Transverse colon (tissue), 4 donors: Measurements from ENCODE around the gene CDHR2. TPM values are rescaled to one million over a fixed set of nuclear protein-coding genes. Genes with fewer than 3 reads are reported as not detected.

Experiments used
- DNase-seq: peaks from one replicate; pipeline ENCODE4 v3.0.0-alpha.2; 2019
- H3K27ac ChIP-seq, 4 donors: fragments of 200-600 bp; sonication (generic); 2 replicates each; pipeline ENCODE4 v1.5.1; 2016 to 2018; ENCODE audit warnings: inconsistent platforms in 4 of 4
- H3K27me3 ChIP-seq: fragments of 200-600 bp; sonication (generic); 2 replicates; pipeline ENCODE4 v1.5.1; 2017; ENCODE audit warnings: inconsistent platforms
- H3K36me3 ChIP-seq, 4 donors: fragments of 200-600 bp; sonication (generic); 2 replicates each; pipeline ENCODE4 v1.5.1; 2017 to 2019; ENCODE audit warnings: inconsistent platforms in 4 of 4
- H3K4me1 ChIP-seq, 4 donors: fragments of 200-600 bp; sonication (generic); 2 replicates each; pipeline ENCODE4 v1.5.1; 2017 to 2020; ENCODE audit warnings: inconsistent platforms in 4 of 4
- H3K4me3 ChIP-seq, 4 donors: fragments of 200-600 bp; sonication (generic); 1 replicate in 1 of 4; 2 replicates in 3 of 4; pipeline versions ENCODE4 v1.5.1 to v1.6.1; 2017 to 2019; ENCODE audit warnings: inconsistent platforms in 4 of 4
- H3K9me3 ChIP-seq, 2 donors: fragments of 200-600 bp; sonication (generic); 2 replicates each; pipeline ENCODE4 v1.5.1; 2017 to 2019; ENCODE audit warnings: inconsistent platforms in 2 of 2
- CTCF ChIP-seq, 5 experiments: fragments of 200-600 bp in 3 of 5; fragments of 450-650 bp in 2 of 5; sonication (generic) in 3 of 5; IDR thresholded peaks; 1 replicate in 2 of 5; 2 replicates in 3 of 5; pipeline ENCODE4 v1.5.1; 2016 to 2017; ENCODE audit warnings: antibody characterized with exemption in 5 of 5, inconsistent platforms in 3 of 5, mild to moderate bottlenecking in 2 of 5, moderate library complexity in 1 of 5
- EP300 ChIP-seq: sonication (generic); formaldehyde crosslinking; IDR thresholded peaks from one replicate; pipeline ENCODE4 v1.6.1; 2017; ENCODE audit warnings: antibody characterized with exemption, low read depth
- POLR2A ChIP-seq: fragments of 450-650 bp; IDR thresholded peaks from one replicate; pipeline ENCODE4 v1.6.1; 2016; ENCODE audit warnings: antibody characterized with exemption, mild to moderate bottlenecking, moderate library complexity
- POLR2AphosphoS5 ChIP-seq, 3 donors: sonication (generic); formaldehyde crosslinking; IDR thresholded peaks; one replicate each; pipeline ENCODE4 v1.6.1; 2016; ENCODE audit warnings: antibody characterized with exemption in 3 of 3
- WGBS, 2 donors: methylation state at CpG; one replicate each; pipeline ENCODE4 v1.1.5; 2018; ENCODE audit warnings: low coverage in 1 of 2; 5-methylcytosine and 5-hydroxymethylcytosine counted together
- in situ Hi-C, 4 donors: fragments of 200-750 bp; cut with MboI; loops; one replicate each; pipeline versions ENCODE4 v1.15.0 to v1.15.1; 2017; ENCODE audit warnings: low sequenced_read_pairs in 3 of 4, low pct_ligation_motif_present in 1 of 4, low pct_unique_long_range_greater_than_20kb in 1 of 4
- intact Hi-C: fragments of 100-400 bp; cut with DNase I; formaldehyde crosslinking; loops from one replicate; pipeline ENCODE4 v1.15.1; 2023; ENCODE audit warnings: low total_unique reads
- total RNA-seq, 4 donors: library from RNA; depleted of rRNA; stranded (reverse); fragments of >200 nt; gene quantifications; one replicate each; pipeline ENCODE4 v1.1.0, GENCODE V29; 2016

Gene CDHR2
- total RNA-seq, 4 donors from 2014 or later: 15.5 to 257 (median 104) TPM

- 80 to 81% methylated on average over 2 to 14 of the region's 46 CpGs for WGBS, 2 donors
- H3K4me1 ChIP-seq: peaks cover 0 to 13% (median 10%) of the 10 kb centered on the region in 4 donors
- DNase-seq: no peak
Observed at GRCh38 chr5:176608937-176609723, 60.0 kb downstream of the CDHR2 start.

GRCh38 chr5:176609724-176610434, 60.7 kb downstream of the CDHR2 start, which contains the start of gene GPRIN1:
Gene GPRIN1, minus strand, starts transcription at chr5:176610156. Its CDS starts 10,322 bp downstream, at chr5:176599834.
- Histone ChIP-seq H3K9me3 (no peaks in the 10 kb centered on the region), H3K27ac (peak within 1 kb of the TSS in 2 of 4 donors; percentile 18 to 53), H3K36me3 (no peaks in the 10 kb centered on the region), H3K4me1 (peaks cover 0 to 13% (median 10%) of the 10 kb centered on the region in 4 donors), H3K4me3 (peak within 1 kb of the TSS; percentile 45 to 72 (median 58)), H3K27me3 (peaks cover 27% of the 10 kb centered on the region)
- peak; percentile 44 for DNase-seq
- TF ChIP-seq EP300 (no peak), POLR2AphosphoS5 (IDR thresholded peaks at IDR 0.05) (no peak), CTCF (IDR thresholded peaks at IDR 0.05) (peak in 2 of 5 experiments; percentile 10 to 19), POLR2A (no peak)
- intact Hi-C loops (no loop called here), in situ Hi-C loops (no loop called here)
- 0% methylated on average over 2 of the region's 101 CpGs; no CpG with 5 or more reads in 1 of the 2 donors for WGBS, 2 donors

More at GRCh38 chr5:176608937-176609723, 60.0 kb downstream of the CDHR2 start:
- no peak for TF ChIP-seq CTCF (IDR thresholded peaks at IDR 0.05)
- no peak for TF ChIP-seq POLR2A
- TF ChIP-seq EP300: no peak
- TF ChIP-seq POLR2AphosphoS5 (IDR thresholded peaks at IDR 0.05): no peak
- peak overlapping the region; percentile 45 to 72 (median 58) for H3K4me3 ChIP-seq
- H3K9me3 ChIP-seq: no peaks in the 10 kb centered on the region
- H3K27me3 ChIP-seq: peaks cover 25% of the 10 kb centered on the region
- intact Hi-C loops (no loop called here), in situ Hi-C loops (no loop called here)
- no peaks in the 10 kb centered on the region for H3K36me3 ChIP-seq
- peak overlapping the region in 1 of 4 donors; percentile 53 for H3K27ac ChIP-seq

GRCh38 chr5:176610435-176610773, 61.3 kb downstream of the CDHR2 start:
- intact Hi-C loops: no loop called here
- DNase-seq: no peak
- no peaks in the 10 kb centered on the region for H3K36me3 ChIP-seq
- H3K4me3 ChIP-seq: peak overlapping the region; percentile 45 to 72 (median 58)
- peaks cover 32% of the 10 kb centered on the region for H3K27me3 ChIP-seq
- no peak for TF ChIP-seq POLR2AphosphoS5 (IDR thresholded peaks at IDR 0.05)
- H3K9me3 ChIP-seq: no peaks in the 10 kb centered on the region
- 2% methylated on average over 13 of the region's 31 CpGs; no CpG with 5 or more reads in 1 of the 2 donors for WGBS, 2 donors
- in situ Hi-C loops: no loop called here
- H3K27ac ChIP-seq: peak overlapping the region in 2 of 4 donors; percentile 18 to 53
- peaks cover 0 to 13% (median 10%) of the 10 kb centered on the region in 4 donors for H3K4me1 ChIP-seq

GRCh38 chr5:176611435-176611834, 62.3 kb downstream of the CDHR2 start:
- H3K27ac ChIP-seq: no peak overlapping the region
- H3K27me3 ChIP-seq: peaks cover 40% of the 10 kb centered on the region
- WGBS, 2 donors: 11% methylated on average over 10 of the region's 10 CpGs; no CpG with 5 or more reads in 1 of the 2 donors
- H3K4me1 ChIP-seq: peaks cover 0 to 13% (median 10%) of the 10 kb centered on the region in 4 donors
- intact Hi-C loops (no loop called here), in situ Hi-C loops (no loop called here)
- no peak overlapping the region for H3K4me3 ChIP-seq
- H3K36me3 ChIP-seq: no peaks in the 10 kb centered on the region
- TF ChIP-seq CTCF (IDR thresholded peaks at IDR 0.05): no peak
- TF ChIP-seq EP300: no peak
- TF ChIP-seq POLR2AphosphoS5 (IDR thresholded peaks at IDR 0.05): no peak
- no peak for TF ChIP-seq POLR2A
- no peaks in the 10 kb centered on the region for H3K9me3 ChIP-seq
- peak; percentile 76 for DNase-seq
